IMR-90 (cell line): ENCODE measurements around the gene GNAZ. TPM values are rescaled to one million over a fixed set of nuclear protein-coding genes. Genes with fewer than 3 reads are reported as not detected.

Experiments used
- ATAC-seq: fragments of 200-7000 bp; cut with Tn5 transposase; 2 replicates; pipeline ENCODE4 v1.9.1; 2020; ENCODE audit warnings: low read depth, mild to moderate bottlenecking, moderate library complexity
- BruUV-seq: library from RNA; stranded (reverse); fragments of 400-500 nt; replicated peaks from 2 replicates; lab custom pipeline; 2021; lab: Mats Ljungman, UMichigan
- CTCF ChIA-PET: fragments of 300-600 bp; formaldehyde crosslinking; extraction: SDS; loops from one replicate; lab custom pipeline; 2021; ENCODE audit warnings: antibody characterized with exemption; lab: Yijun Ruan, JAX
- POLR2A ChIA-PET: fragments of 300-600 bp; sonication (Branson Sonifier 250); formaldehyde crosslinking; loops from one replicate; lab custom pipeline; 2022; ENCODE audit warnings: antibody characterized with exemption; ENCODE audit not compliant: unreplicated experiment; lab: Charles Lee
- DNase-seq: peaks from one replicate; pipeline ENCODE4 v3.0.0; 2013
- H2AFZ ChIP-seq: replicated peaks from 2 replicates; pipeline ENCODE3; 2013; ENCODE audit warnings: low read length, mild to moderate bottlenecking; ENCODE audit not compliant: poor library complexity
- H2AK5ac ChIP-seq: 2 replicates; pipeline ENCODE4 v1.6.1; 2013; ENCODE audit warnings: low read depth, low read length, inconsistent platforms
- H2AK9ac ChIP-seq: replicated peaks from 2 replicates; pipeline ENCODE3; 2013; ENCODE audit warnings: mild to moderate bottlenecking, low read depth, low read length, moderate library complexity; ENCODE audit not compliant: poor library complexity
- H2BK120ac ChIP-seq: 2 replicates; pipeline ENCODE4 v1.6.1; 2013; ENCODE audit warnings: low read depth, low read length, inconsistent platforms
- H2BK15ac ChIP-seq: 3 replicates; pipeline ENCODE4 v1.6.1; 2013; ENCODE audit warnings: low read depth, low read length, inconsistent platforms
- H2BK20ac ChIP-seq: 2 replicates; pipeline ENCODE4 v1.6.1; 2013; ENCODE audit warnings: low read depth, mild to moderate bottlenecking, inconsistent platforms, low read length, moderate library complexity
- H2BK5ac ChIP-seq: 2 replicates; pipeline ENCODE4 v1.6.1; 2013; ENCODE audit warnings: mild to moderate bottlenecking, low read depth, low read length, inconsistent platforms; ENCODE audit not compliant: poor library complexity, severe bottlenecking
- H3K14ac ChIP-seq: replicated peaks from 2 replicates; pipeline ENCODE4 v1.6.1; 2013; ENCODE audit warnings: low read depth, low read length, inconsistent platforms
- H3K18ac ChIP-seq: 2 replicates; pipeline ENCODE4 v1.6.1; 2013; ENCODE audit warnings: low read depth, low read length, control low read depth
- H3K23ac ChIP-seq: 2 replicates; pipeline ENCODE4 v1.6.1; 2013; ENCODE audit warnings: low read depth, low read length, inconsistent platforms
- H3K27ac ChIP-seq: 2 replicates; pipeline ENCODE4 v1.5.1; 2013; ENCODE audit warnings: mild to moderate bottlenecking, control low read depth, low read length; ENCODE audit not compliant: insufficient read depth
- H3K27me3 ChIP-seq: 2 replicates; pipeline ENCODE4 v1.6.1; 2013; ENCODE audit warnings: low read length; ENCODE audit not compliant: control insufficient read depth, insufficient read depth
- H3K36me3 ChIP-seq: 2 replicates; pipeline ENCODE4 v1.6.1; 2013; ENCODE audit warnings: low read length, mixed read lengths; ENCODE audit not compliant: control insufficient read depth, insufficient read depth
- H3K4ac ChIP-seq: 2 replicates; pipeline ENCODE4 v1.6.1; 2013; ENCODE audit warnings: low read depth, low read length, inconsistent platforms
- H3K4me1 ChIP-seq: 2 replicates; pipeline ENCODE4 v1.6.1; 2013; ENCODE audit warnings: low read length, mixed read lengths; ENCODE audit not compliant: control insufficient read depth, insufficient read depth
- H3K4me2 ChIP-seq: 2 replicates; pipeline ENCODE4 v1.6.1; 2013; ENCODE audit warnings: low read depth, mild to moderate bottlenecking, control low read depth, low read length, moderate library complexity
- H3K4me3 ChIP-seq: 2 replicates; pipeline ENCODE4 v1.5.1; 2013; ENCODE audit warnings: low read depth, mild to moderate bottlenecking, control low read depth, low read length, moderate library complexity; ENCODE audit not compliant: insufficient read depth
- H3K56ac ChIP-seq: 2 replicates; pipeline ENCODE4 v1.6.1; 2013; ENCODE audit warnings: low read length, inconsistent platforms; ENCODE audit not compliant: insufficient read depth; ENCODE audit errors: extremely low read depth
- H3K79me1 ChIP-seq, 2 experiments: 2 replicates each; pipeline ENCODE4 v1.6.1; 2013; ENCODE audit warnings: low read length in 2 of 2, inconsistent platforms in 1 of 2, low read depth in 1 of 2
- H3K9ac ChIP-seq: 2 replicates; pipeline ENCODE4 v1.6.1; 2013; ENCODE audit warnings: low read depth, low read length, control low read depth
- H3K9me1 ChIP-seq: 2 replicates; pipeline ENCODE4 v1.6.1; 2013; ENCODE audit warnings: low read length, inconsistent platforms; ENCODE audit not compliant: insufficient read depth
- H3K9me3 ChIP-seq: 2 replicates; pipeline ENCODE4 v1.6.1; 2013; ENCODE audit warnings: low read length; ENCODE audit not compliant: control insufficient read depth, insufficient read depth
- H4K20me1 ChIP-seq: 2 replicates; pipeline ENCODE4 v1.6.1; 2013; ENCODE audit warnings: low read length, inconsistent platforms; ENCODE audit not compliant: insufficient read depth
- H4K5ac ChIP-seq: 2 replicates; pipeline ENCODE4 v1.6.1; 2013; ENCODE audit warnings: mild to moderate bottlenecking, low read depth, low read length, control low read depth
- H4K8ac ChIP-seq, 2 experiments: 2 replicates each; pipeline ENCODE4 v1.6.1; 2013; ENCODE audit warnings: low read depth in 2 of 2, low read length in 2 of 2, control low read depth in 1 of 2, inconsistent platforms in 1 of 2
- H4K91ac ChIP-seq: 2 replicates; pipeline ENCODE4 v1.6.1; 2013; ENCODE audit warnings: low read depth, low read length, inconsistent platforms; ENCODE audit not compliant: insufficient read depth
- FOS ChIP-seq: fragments of 150-350 bp; IDR thresholded peaks from 2 replicates; pipeline ENCODE4 v1.6.1; 2016; ENCODE audit warnings: low read depth, low read length
- RAD21 ChIP-seq: IDR thresholded peaks from 2 replicates; pipeline ENCODE4 v1.6.1; 2012; ENCODE audit warnings: low read length, improper control_type of control experiment
- WGBS, 2 experiments: methylation state at CpG; one replicate each; pipeline versions ENCODE4 v1.1.5 to v1.1.7; 2013; ENCODE audit warnings: missing lambda C conversion rate in 2 of 2; ENCODE audit not compliant: insufficient read length in 1 of 2; ENCODE audit errors: extremely low coverage in 2 of 2; 5-methylcytosine and 5-hydroxymethylcytosine counted together
- dilution Hi-C: fragments of 300-500 bp; cut with HindIII; formaldehyde crosslinking; loops from one replicate; pipeline ENCODE4 v1.14.3; 2018; ENCODE audit warnings: low sequenced_read_pairs; ENCODE audit not compliant: unreplicated experiment
- in situ Hi-C: fragments of 300-500 bp; cut with MboI; formaldehyde crosslinking; loops from 3 replicates; pipeline ENCODE4 v1.14.3; 2019; ENCODE audit warnings: low sequenced_read_pairs, inconsistent platforms, mixed read lengths
- intact Hi-C: fragments of 100-400 bp; cut with micrococcal nuclease; formaldehyde crosslinking; loops from 2 replicates; pipeline ENCODE4 v1.10.0; 2022
- polyA plus RNA-seq, 3 experiments: library from polyadenylated mRNA; depleted of rRNA; stranded (reverse); fragments of >200 nt; gene quantifications; 2 replicates each; pipeline ENCODE4 v1.2.3, GENCODE V29; 2012; ENCODE audit warnings: low replicate concordance in 1 of 3
- total RNA-seq: library from RNA; depleted of rRNA; stranded (reverse); fragments of >200 nt; gene quantifications from 2 replicates; pipeline ENCODE4 v1.2.3, GENCODE V29; 2012

The GNAZ gene
- total and polyA plus RNA-seq, 2 of the 4 experiments (the other 2 are of a cell fraction) = 1.5 to 2.5 TPM

- Histone ChIP-seq H2AK5ac (no peak overlapping the region), H3K9ac (no peak overlapping the region), H2AK9ac (no peak overlapping the region), H3K27me3 (no peaks in the 10 kb centered on the region; the same call in 1 of the 2 replicates), H2BK5ac (no peak overlapping the region), H3K9me1 (no peaks in the 10 kb centered on the region), H2BK15ac (no peak overlapping the region), H3K4ac (no peak overlapping the region), H2AFZ (no peak overlapping the region), H4K20me1 (no peaks in the 10 kb centered on the region), H3K79me1 (no peaks in the 10 kb centered on the region), H3K4me2 (no peak overlapping the region), H3K56ac (no peak overlapping the region), H3K23ac (no peak overlapping the region), H3K4me1 (no peaks in the 10 kb centered on the region), H3K4me3 (no peak overlapping the region), H3K27ac (no peak overlapping the region), H4K91ac (no peak overlapping the region), H3K18ac (no peak overlapping the region), H2BK120ac (no peak overlapping the region), H3K14ac (no peak overlapping the region), H2BK20ac (no peak overlapping the region), H4K8ac (no peak overlapping the region), H3K36me3 (no peaks in the 10 kb centered on the region), H4K5ac (no peak overlapping the region), H3K9me3 (no peaks in the 10 kb centered on the region)
- no peak for ATAC-seq
- TF ChIP-seq RAD21 = no peak
- no peak for TF ChIP-seq FOS
- in situ Hi-C loops (no loop called here), intact Hi-C loops (no loop called here), dilution Hi-C loops (no loop called here)
- ChIA-PET POLR2A (no interaction called here), CTCF (no interaction called here)
- 40% methylated on average over 2 of the region's 13 CpGs; no CpG with 5 or more reads in 1 of the 2 experiments for WGBS, 2 experiments
- BruUV-seq = no TSS peak
- no peak for DNase-seq
Observed at GRCh38 chr22:23103199-23103954, 33.1 kb downstream of the GNAZ start.
